Measurements from ENCODE around the gene MROH2B. TPM values are rescaled to one million over a fixed set of nuclear protein-coding genes. Genes with fewer than 3 reads are reported as not detected.

Gene MROH2B
- polyA plus RNA-seq, 2 donors: not detected

Other genes starting within 250 kb of the MROH2B start
- 1,000 to 10,000 TPM; 1,738 to 2,494 TPM for gene RPL37, start 236.1 kb downstream of the MROH2B start, polyA plus RNA-seq
- 1 to 10 TPM; 6.4 to 7.9 TPM for gene CARD6, start 230.0 kb downstream of the MROH2B start, polyA plus RNA-seq
- gene C7, start 161.8 kb downstream of the MROH2B start, polyA plus RNA-seq: 10 to 100 TPM in 1 of 2 donors, 1 to 10 TPM in 1; 6.5 to 30.5 TPM
- under 1 TPM; 0.09 to 0.12 TPM for gene C6, start 142.2 kb upstream of the MROH2B start, polyA plus RNA-seq